ENCODE measurements around the gene PLD1.

Gene PLD1

GRCh38 chr3:171796625-171797264 lies 13.5 kb downstream of the PLD1 start:
- DNase-seq = no peak

- no peak for DNase-seq
Measured at GRCh38 chr3:171792531-171792930, 17.8 kb downstream of the PLD1 start.

GRCh38 chr3:171791692-171792076 lies 18.6 kb downstream of the PLD1 start:
- DNase-seq = no peak

- DNase-seq = no peak
Measured at GRCh38 chr3:171790898-171791691, 19.2 kb downstream of the PLD1 start.

- DNase-seq = no peak
Measured at GRCh38 chr3:171790574-171790897, 19.7 kb downstream of the PLD1 start.

GRCh38 chr3:171789759-171790505 lies 20.4 kb downstream of the PLD1 start:
- no peak for DNase-seq

- DNase-seq = no peak
Measured at GRCh38 chr3:171788546-171789351, 21.5 kb downstream of the PLD1 start.

GRCh38 chr3:171786997-171787396 lies 23.3 kb downstream of the PLD1 start:
- no peak for DNase-seq

GRCh38 chr3:171784937-171785336 lies 25.3 kb downstream of the PLD1 start:
- no peak for DNase-seq

- no peak for DNase-seq
Measured at GRCh38 chr3:171784387-171784786, 25.9 kb downstream of the PLD1 start.

GRCh38 chr3:171783626-171784025 lies 26.7 kb downstream of the PLD1 start:
- no peak for DNase-seq

- DNase-seq = no peak
Measured at GRCh38 chr3:171783086-171783485, 27.2 kb downstream of the PLD1 start.

GRCh38 chr3:171782617-171783016 lies 27.7 kb downstream of the PLD1 start:
- no peak for DNase-seq

GRCh38 chr3:171781711-171782127 lies 28.6 kb downstream of the PLD1 start:
- DNase-seq = no peak

GRCh38 chr3:171778493-171778892 lies 31.8 kb downstream of the PLD1 start:
- DNase-seq = no peak

- no peak for DNase-seq
Measured at GRCh38 chr3:171777596-171777995, 32.7 kb downstream of the PLD1 start.

GRCh38 chr3:171776839-171777583 lies 33.3 kb downstream of the PLD1 start:
- no peak for DNase-seq

GRCh38 chr3:171776411-171776810 lies 33.9 kb downstream of the PLD1 start:
- no peak for DNase-seq

GRCh38 chr3:171775943-171776342 lies 34.3 kb downstream of the PLD1 start:
- DNase-seq = no peak

- no peak for DNase-seq
Measured at GRCh38 chr3:171774521-171774920, 35.8 kb downstream of the PLD1 start.

- DNase-seq = peak; percentile 60
Measured at GRCh38 chr3:171772427-171773056, 37.7 kb downstream of the PLD1 start.

Data from stimulated activated CD8-positive, alpha-beta memory T cell treated with anti-CD3 and anti-CD28 coated beads, Interleukin-4, amount 100 ng/mL, for 48 hours (primary cell).